PFSK-1 (cell line): ENCODE measurements around the gene NT5C1A.

ENCODE experiments used
- POLR2AphosphoS5 ChIP-seq: IDR thresholded peaks from 2 replicates; pipeline ENCODE4 v1.6.1; 2012; ENCODE audit warnings: low read depth, mild to moderate bottlenecking, control low read depth, low read length, moderate library complexity
- SIN3A ChIP-seq: IDR thresholded peaks from 2 replicates; pipeline ENCODE4 v1.6.1; 2012; ENCODE audit warnings: mild to moderate bottlenecking, low read length, moderate library complexity, borderline replicate concordance; ENCODE audit not compliant: insufficient read depth
- TAF1 ChIP-seq: IDR thresholded peaks from 2 replicates; pipeline ENCODE4 v1.6.1; 2012; ENCODE audit warnings: low read length, control low read depth, borderline replicate concordance; ENCODE audit not compliant: insufficient read depth

DNA sequence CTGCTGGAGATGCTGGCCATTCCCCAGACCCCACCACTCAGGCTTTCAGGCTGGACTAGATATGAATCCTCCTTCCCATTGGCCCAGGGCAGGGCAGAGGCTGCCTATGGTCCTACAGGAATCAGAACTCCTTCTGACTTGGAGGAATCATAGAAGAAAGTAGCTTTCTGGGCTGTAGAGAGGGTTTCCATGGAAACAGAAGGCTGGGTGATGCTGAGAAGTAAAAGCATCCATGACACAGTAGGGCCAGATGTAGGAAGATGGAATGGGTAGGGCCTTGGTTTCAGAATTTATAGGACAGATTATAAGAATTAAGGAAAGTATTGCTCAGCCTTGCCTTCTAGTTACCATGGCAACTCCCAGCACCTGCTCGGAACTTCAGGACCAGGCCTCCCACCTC lies 9.0 kb downstream of the NT5C1A start:
- TF ChIP-seq SIN3A (no peak), POLR2AphosphoS5 (no peak), TAF1 (no peak)
